ENCODE measurements around the gene AMOTL1.
"Not testable (repeated sequence)": the region's sequence is repeated elsewhere in the genome, so short reads cannot be mapped to it uniquely, and the experiment has no call there.

The AMOTL1 gene

GRCh38 chr11:94795476-94796189, 27.5 kb downstream of the AMOTL1 start:
- DNase-seq = peak; percentile 9 to 27

DNA sequence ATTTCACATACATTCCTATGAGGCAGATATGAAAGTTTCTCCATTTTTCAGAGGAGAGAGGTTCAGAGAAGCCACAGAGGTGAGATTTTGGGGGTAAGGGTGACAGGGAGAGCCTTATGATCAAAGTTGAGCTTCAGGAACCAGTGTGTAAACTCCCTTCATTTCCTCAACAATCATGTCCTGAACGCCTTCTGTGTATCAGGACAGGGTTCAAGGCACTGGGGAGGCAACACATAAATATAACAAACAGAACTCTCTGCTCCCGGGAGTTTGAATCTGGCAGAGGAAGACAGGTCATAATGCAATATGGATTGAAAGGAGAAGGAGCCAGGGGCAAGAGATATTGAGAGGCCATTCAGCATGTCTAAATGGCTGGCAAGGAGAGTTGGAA, 28.0 kb downstream of the AMOTL1 start:
- no peak for DNase-seq

DNA sequence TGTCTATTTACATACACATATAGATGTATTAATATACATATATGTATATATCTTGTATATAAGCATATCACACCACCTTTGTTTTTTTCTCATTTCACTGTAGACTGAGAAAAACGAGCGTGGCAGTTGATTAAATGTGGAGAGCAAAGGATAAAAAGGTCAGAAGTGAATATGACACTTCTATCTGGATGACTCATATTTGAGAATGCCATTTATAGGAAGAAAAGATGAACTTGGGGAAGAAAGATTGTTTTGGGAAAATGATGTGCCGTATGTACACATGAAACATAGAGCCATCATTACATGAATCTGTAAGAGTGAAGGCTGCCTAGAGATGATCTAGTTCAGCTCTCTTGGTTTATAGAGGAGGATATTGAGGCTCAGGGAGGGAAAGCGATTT, 28.7 kb downstream of the AMOTL1 start:
- DNase-seq = no peak

GRCh38 chr11:94799726-94800125, 31.6 kb downstream of the AMOTL1 start:
- no peak for DNase-seq

DNA sequence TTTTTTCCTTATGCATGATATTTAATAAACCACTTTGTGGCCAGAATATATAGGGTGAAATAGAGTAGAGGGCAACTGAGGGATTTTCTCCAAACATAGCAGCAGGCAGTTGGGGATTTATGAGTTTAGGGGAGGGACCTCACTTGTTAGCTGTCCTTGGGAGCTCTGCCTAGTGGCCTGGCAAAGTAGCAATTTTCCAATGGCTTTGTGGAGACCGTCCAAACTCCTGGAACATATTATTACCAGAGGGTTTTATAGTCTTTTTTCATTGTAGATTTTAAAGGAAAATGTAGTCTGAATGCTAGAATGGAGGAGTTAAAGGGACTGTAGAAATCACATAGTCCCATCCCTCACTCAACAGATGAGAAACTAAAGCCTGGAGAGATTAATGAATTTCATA, 32.3 kb downstream of the AMOTL1 start:
- no peak for DNase-seq

DNA sequence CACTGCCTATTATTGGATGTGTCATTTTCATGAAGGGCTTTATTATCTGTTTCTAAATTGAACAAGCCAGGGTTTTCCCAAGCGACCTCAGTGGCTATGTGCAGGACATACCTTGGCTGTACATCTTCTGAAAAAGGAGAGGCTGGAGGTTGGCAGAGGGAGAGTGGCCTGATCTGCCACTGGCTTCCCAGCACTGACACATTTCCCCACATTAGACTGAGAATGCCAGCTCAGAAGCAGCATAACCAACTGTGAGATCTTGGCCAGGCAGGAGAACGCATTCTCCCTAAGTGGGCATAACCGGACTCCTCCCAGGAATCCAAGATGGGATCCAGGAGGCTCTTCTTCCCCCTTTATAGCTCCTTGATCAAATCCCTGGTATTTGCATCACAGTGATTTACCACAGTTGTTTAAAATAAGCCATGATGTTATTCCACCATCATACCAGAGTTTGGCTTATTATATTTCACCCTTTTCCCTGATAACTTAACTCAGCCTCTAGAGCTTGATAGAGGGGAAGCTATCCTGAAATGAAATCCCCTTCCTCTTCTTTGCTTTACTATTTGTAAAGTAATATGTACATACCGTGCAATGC, 33.8 kb downstream of the AMOTL1 start:
- DNase-seq = no peak

DNA sequence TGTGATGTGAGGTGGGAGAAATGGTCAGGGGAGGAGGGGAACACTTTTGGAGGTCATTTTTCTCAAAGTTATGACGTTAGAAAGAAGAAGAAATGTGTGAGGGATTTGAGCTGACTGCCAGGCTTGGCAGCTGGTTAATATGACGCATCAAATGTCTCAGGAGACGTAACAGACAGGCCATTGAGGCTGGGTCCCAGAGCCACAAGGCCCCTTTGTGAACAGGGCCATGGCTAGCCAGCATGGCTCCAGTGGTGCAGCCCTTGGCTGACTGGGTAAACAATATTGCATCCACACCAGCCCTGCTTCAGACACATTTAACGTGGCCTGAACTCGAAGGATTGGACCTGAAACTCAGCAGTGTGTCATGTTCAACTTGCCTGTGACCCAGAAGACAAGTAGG, 34.3 kb downstream of the AMOTL1 start:
- DNase-seq = no peak

GRCh38 chr11:94803491-94803890, 35.3 kb downstream of the AMOTL1 start:
- no peak for DNase-seq

GRCh38 chr11:94804874-94805273, 36.7 kb downstream of the AMOTL1 start:
- no peak for DNase-seq

DNA sequence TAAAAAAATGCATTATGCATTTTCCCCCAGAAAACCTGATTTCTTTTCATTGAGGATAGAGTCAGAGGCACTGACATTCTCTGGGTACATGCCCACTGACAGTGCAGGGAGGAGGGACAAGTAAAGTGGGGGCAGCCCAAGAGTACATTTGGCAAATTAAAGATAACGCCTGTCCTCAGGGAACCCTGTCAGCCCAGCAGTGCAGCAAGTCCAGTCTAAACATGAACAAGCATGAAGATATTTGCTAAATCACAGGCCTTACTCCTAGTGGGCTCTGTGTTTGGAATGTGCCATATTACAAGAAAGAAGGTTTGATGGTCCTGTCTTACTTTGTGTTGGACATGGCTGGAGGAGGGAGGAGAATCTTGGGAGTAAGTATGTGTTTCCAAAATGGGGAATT, 37.9 kb downstream of the AMOTL1 start:
- no peak for DNase-seq

- DNase-seq = no peak
These were observed 38.3 kb downstream of the AMOTL1 start for GRCh38 chr11:94806419-94806818.

GRCh38 chr11:94809251-94809650, 41.1 kb downstream of the AMOTL1 start:
- no peak for DNase-seq

DNA sequence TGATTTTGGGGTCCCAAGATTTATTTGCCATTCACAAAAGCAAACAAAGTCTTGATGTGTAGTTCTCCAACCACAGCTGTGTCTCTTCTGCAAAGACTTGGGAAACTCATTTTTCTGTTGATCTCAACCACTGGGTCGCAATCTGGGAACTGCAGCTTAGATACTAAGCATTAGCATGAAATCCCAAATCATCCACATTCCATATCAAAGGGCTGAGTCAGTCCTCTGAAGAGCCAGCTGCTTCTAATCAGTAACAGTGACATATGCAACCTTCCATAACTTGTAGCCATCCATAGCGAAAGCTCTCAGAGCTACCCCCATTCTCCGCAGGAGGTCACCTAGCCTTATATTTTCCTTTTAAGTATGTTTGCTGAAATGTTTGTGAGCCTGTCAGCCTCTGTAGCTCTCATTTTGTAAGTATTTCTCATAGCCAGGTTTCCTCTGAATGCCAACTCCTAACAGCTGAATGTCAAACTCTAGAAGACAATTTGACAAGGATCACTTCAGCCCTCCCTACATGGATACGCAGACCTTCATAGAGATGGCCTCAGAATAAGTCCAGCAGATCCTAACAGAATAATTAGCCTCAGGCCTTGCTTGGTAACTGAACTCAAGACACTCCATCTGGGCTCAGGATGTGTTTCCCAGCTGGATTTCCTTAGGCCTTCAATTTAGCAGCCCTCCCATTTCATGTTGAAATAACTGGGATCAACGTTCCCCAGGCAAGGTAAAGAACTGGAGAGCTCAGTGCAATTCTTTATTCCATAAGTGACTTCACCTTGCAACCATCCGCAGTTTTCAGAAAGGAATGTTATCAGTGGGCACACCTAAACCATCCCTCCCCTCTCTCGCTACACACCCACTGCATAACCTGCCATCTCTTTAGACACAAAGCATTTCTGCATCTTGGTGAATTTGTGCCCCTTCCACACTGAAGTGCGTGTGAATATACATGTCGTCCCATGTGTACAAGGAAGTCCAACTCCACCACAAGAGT, 44.9 kb downstream of the AMOTL1 start:
- DNase-seq = not testable (repeated sequence)

GRCh38 chr11:94814272-94814976, 46.3 kb downstream of the AMOTL1 start:
- no peak for DNase-seq

DNA sequence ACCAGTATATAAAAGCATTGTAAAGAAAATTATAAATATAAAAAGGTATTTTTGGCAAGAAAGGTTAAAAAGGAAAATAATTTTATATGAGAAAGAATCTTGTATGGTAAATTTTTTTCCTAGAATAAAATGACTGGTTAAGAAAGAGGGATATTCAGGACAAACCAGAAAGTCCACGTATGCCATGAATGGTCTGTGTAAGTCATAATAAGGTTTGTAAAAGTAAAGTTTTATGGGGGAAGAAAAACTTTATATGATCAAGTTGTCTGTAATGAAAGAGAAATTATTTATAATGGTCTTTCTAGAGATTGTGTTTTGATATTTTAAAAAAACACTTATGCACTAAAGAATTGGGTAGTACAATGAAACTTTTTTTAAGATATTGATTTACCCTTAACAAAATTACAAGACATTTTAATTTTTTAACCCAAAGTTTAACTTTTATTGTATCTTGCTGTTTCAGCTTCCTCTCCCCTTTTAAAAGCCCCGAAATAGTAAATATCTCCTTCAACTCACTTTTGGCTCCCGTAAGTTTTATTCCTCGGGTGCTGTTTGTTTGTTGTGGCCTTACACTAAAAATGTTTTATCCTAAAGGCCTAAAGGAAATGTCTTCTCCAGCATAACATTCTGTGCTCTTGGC, 47.7 kb downstream of the AMOTL1 start:
- DNase-seq = peak in 1 of 2 experiments; percentile 25

- DNase-seq = no peak
These were observed 52.3 kb downstream of the AMOTL1 start for GRCh38 chr11:94820480-94820879.

DNA sequence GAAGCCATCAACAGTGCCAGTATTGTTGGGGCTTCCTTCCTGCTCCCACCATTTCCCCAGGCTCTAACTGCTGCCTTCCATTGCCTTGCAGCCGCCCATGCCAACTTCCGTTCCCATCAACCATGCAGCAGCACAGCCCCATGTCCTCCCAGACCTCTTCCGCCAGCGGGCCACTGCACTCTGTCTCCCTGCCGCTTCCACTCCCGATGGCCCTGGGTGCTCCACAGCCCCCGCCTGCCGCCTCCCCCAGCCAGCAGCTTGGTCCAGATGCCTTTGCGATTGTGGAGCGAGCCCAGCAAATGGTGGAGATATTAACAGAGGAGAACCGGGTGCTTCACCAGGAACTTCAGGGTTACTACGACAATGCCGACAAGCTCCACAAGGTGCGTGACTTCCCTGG, 53.3 kb downstream of the AMOTL1 start:
- no peak for DNase-seq

DNA sequence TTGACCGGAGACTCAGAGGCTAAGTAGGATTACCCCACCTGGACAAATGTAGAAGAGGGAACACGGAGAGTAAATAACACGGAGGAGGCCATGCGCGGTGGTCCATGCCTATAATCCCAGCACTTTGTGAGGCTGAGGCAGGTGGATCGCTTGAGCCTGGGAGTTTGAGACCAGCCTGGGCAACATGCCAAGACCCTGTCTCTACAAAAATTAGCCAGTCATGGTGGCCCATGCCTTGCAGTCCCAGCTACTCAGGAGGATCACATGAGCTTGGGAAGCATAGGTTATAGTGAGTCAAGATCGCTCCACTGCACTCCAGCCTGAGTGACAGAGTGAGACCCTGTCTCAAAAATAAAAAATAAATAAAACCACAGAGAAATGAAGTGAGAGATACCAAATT, 53.9 kb downstream of the AMOTL1 start:
- DNase-seq = no peak

DNA sequence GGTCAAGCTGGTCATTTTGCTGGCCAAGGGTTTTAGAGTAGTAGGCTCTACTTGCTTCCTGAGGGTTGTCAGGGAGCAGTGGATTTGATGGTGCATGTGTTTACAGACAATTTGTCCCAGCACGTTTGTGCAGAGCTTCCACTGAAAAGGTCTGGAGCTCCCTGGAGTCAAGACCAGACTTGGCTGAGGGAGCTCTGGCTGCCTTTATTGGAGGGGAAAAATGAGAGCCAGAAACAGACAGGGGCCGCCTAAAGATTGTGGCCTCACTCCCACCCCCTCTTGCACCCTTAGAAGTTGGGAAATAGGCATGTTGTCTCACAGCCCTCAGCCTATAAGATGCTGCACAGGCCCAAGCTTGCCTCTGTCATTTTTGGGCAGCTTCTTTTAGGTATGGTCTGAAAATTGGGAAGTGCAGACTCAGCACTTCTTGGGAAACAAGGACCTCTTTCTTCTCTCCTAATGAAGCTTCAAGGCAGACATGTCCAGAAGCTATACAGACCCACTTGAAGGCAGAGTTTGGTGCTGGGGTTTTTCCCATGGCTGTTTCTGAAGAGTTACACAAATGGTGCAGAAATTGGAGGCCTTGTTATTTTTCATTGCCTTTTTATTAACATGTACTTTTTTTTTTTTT, 55.1 kb downstream of the AMOTL1 start:
- no peak for DNase-seq

DNA sequence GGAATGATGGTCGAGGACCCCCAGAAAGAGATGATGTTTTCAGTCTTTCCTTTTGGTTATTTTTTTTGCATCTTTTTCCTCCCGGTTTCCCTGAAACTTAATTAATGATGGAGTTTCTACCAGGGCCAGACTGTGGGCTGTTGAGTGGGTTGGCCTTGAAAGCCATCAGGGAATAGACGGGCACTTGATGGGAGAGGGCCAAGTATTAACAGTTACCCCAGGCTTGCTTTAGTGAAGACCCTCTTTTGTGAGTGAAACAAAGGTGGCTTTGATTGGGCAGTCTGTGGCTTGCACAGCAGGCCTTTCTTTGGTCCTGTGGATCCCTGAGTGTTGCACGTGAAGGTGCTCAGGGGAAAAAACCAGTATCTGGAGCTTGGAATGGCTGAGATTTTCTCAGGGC, 56.9 kb downstream of the AMOTL1 start:
- DNase-seq = no peak

GRCh38 chr11:94825481-94825880, 57.3 kb downstream of the AMOTL1 start:
- DNase-seq = no peak

GRCh38 chr11:94826415-94826814, 58.3 kb downstream of the AMOTL1 start:
- DNase-seq = no peak

Data from Kasumi-1 (cell line).